ENCODE results near the gene EPC2.

GRCh38 chr2:148829618-148830017, 185.1 kb downstream of the EPC2 start:
- TF ChIP-seq EZH2 (IDR thresholded peaks at IDR 0.05; ENCODE audit: borderline replicate concordance, low read depth, low read length, poor library complexity, severe bottlenecking) = no peak
- TF ChIP-seq CTCF (conservative IDR thresholded peaks at IDR 0.05; ENCODE audit: low read depth, low read length) = no peak
